NCI-H146 treated with DMSO at 0.1 percent for 48 hours (cell line): ENCODE data around the gene MYO1E.
"Not testable (repeated sequence)": the region's sequence is repeated elsewhere in the genome, so short reads cannot be mapped to it uniquely, and the experiment has no call there.

Experiments used
- DNase-seq: peaks from one replicate; lab custom pipeline; 2025; ENCODE audit not compliant: unreplicated experiment; lab: John Stamatoyannopoulos, UW

The MYO1E gene

DNA sequence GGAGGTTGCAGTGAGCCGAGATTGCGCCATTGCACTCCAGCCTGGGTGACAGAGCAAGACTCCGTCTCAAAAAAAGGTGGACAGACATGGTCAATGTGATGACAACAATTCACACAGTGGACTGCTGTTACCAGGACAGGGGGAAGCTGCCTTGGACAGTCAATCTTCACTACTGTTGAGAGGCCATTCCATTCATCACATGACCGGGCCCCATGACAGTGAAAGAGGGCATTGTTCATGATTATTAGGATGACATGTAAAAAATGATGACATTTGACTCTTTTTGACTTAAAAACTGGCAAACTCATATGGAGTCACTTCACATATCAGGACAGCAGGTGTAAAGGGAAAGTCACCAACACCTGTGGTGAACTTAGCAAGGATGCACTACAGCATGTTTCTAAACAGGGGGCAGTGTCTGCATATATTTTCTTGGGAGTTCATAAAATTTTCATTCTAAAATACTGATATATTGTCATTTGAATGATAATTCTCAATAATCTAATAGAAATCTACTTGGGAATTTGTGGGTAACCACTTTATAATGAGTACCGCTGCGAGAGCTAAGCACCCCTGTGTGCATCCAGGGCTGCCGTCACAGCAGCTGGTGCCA, 200.3 kb downstream of the MYO1E start:
- DNase-seq: no peak

GRCh38 chr15:59171067-59171397, 201.6 kb downstream of the MYO1E start:
- no peak for DNase-seq

DNA sequence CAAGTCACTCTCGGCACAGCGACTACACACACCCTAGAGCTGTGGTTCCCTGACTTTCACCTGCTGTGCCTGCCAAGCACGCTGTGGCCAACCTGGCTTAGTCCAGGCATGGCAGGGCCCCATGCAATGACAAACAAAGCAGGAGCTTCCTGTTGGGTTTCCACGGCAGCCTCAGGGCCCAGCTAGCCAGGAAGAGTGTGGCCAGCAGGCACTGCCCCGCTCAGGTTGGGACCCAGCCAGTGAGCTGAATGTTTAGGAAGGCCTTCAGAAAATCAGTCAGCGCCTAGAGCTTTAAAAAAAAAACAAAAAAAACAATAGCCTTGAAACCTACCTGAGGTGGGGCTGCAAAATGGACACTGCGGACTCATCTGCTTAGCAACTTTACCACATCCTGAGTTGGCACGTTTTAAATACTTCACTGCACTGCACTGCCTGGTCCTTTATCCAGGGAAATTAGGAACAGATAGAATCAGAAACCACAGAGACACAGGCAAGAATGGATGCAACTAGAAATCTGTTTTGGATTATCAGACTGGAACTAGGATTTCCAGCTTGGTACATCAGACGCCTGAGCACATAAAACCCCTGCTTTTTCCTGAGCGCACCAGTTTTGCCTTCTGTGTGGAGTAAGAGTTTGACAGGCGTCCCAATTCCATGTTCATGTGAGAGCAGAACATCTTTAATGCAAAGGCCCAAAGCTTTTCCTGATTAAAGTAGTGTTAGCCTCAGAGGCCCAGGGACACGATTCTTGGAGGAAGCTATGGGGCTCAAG, 202.2 kb downstream of the MYO1E start:
- peak; percentile 23 for DNase-seq

DNA sequence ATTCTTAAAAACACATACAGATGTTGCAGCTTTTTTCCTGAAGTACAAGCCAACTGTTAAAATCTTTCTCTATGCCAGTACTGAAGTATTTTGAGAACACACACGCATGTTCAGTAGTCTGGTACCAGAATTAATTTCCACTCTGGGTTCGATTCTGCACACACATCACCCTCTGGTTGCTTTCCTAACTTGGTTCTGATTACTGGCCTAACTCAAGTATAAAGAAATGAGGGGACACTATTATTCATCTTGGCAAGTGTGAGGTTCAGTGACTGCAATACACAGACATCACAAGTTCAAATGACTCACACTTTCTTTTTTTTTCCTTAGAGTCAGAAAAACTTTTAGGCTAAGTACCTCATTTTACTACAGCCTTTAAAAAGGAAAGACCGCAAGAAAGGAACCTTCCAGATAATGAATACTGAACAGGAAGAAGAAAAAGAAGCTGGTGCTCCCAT, 203.4 kb downstream of the MYO1E start:
- no peak for DNase-seq

DNA sequence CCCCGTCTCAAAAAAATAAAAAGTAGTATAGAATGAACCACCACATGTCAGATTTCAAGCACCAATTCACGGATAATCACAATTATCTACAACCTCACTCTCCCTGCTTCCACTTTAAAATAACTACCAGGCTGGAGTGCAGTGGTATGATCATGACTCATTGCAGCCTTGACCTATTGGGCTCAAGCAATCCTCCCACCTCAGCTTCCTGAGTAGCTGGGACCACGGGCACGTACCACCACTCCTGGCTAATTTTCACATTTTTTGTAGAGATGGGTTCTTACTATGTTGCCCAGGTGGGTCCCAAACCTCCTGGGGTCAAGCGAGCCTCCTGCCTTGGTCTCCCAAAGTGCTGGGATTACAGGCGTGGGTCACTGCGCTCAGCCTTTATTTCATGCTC, 204.1 kb downstream of the MYO1E start:
- DNase-seq: no peak

DNA sequence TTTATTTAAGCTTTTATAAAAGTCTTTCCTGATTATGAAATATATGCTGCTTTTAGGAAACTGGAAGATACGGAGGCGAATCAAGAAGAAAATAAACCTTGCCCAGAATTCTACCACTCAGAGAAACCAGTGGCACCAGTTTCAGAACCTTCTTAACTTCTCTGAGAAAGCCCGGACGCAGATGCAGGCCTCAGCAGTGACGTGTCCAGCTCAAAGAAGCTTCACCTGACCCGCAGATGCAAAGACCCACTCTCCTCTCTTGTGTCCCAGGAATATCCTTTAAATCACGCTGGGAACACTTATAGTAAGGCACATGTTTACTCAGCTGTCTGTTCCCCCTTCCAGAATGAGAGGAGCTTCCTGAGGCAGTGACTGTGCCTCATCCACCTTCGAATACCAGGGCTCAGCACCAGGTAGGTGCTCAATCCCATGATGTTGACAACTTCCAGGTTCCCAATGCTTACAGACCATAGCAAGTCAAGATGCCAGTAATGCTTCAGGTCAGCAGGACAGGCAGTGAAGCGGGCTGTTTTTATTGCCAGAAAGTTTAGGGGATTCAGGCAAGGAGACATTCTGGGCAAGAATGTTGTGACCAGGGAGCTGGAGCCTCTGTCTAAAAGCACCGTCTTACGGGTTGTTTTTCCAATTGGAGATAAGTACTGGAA, 205.9 kb downstream of the MYO1E start:
- peak; percentile 31 for DNase-seq

- no peak for DNase-seq
Measured at GRCh38 chr15:59166166-59166565, 206.5 kb downstream of the MYO1E start.

GRCh38 chr15:59165726-59166125, 206.9 kb downstream of the MYO1E start:
- no peak for DNase-seq

- not testable (repeated sequence) for DNase-seq
Measured at GRCh38 chr15:59162080-59162479, 210.6 kb downstream of the MYO1E start.

DNA sequence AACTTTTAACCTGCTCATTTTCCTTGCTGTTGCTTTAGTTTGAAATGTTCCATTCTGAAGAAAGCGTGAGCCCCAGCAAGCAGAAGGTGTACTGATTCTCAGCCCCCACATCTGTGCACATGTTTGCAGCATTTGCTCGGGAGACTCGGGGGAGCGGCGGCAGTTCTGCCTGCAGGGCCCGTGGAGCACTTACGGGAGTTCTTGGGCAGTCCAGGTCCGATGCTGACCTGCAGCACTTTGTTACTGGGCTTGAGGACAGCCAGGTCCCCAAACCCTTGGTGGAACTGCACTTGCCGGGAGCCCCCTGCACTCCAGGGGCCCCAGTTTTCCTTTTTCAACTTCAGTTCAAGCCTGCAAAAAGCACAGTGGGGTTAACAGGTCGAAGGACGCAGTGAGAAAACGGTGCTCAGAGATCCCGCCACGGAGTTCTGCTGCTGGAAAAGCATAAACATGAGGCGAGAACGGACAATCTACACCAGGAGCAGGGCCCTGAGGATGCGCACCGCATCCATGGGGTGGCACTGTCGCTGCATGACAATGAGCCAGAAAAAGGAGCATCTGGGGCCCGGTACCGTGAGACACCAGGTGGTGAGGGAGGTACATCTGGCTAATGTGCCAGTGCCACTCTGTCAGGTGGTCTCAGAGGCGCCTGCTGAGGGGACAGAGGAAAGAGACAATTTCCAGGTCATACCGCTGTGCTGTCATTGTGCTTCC, 211.6 kb downstream of the MYO1E start:
- peak; percentile 82 for DNase-seq

DNA sequence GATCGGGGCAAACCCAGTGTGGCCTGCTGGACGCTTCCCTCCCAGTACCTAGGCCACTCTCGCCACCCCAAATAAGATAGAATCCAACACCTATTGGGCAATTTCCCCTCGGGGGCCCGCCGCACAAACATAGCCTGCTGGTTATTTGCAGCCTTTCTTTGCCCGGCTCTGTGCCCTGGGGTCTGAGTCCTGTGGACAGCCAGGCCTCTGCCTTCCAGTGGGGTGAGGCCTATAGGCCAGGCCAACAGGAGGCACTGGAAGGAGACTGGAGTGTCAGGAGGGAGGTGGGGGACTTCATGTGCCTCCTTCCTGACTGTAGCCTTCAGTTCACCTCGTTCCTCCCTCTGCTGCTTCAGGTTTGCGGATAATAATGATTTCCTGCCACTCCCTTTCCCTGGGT, 213.5 kb downstream of the MYO1E start:
- DNase-seq: no peak

DNA sequence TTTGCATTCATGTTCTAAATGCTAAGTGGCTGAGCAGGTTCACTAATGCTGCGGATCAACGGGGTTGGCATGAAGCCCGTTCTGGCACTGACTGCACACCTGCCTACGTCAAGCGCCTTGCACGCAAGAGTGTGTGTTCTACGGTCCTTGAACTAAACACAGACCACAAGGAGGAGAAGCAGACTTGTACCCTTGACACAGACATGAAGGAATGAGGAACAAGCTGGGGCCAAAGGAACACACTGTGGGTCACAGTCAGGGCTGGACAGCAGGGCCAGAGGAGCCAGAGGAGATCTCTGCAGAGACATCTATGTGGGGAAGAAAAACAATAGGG, 214.0 kb downstream of the MYO1E start:
- DNase-seq: no peak

- DNase-seq: no peak
Measured at GRCh38 chr15:59157840-59158700, 214.6 kb downstream of the MYO1E start.

GRCh38 chr15:59157396-59157795, 215.3 kb downstream of the MYO1E start:
- no peak for DNase-seq

DNA sequence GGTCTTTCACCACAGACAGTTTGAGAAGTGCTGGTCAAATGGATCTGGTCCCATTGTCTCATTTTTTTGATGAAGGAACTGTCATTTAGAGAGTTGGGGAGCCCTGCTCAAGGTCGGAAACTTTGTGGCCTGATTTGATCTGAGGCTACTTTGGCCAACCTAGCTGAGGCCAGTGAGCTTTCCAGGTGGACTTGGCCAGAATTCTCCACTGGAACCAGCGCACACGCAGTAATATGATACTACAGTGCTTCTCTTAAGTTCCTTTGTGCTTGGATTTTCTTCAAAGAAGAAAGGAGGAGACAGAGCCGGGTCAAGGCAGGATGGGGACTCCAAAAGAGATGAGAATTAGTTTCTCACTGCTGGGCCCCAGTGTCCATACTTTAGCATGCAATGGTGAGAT, 217.2 kb downstream of the MYO1E start:
- no peak for DNase-seq

GRCh38 chr15:59154243-59154642, 218.4 kb downstream of the MYO1E start:
- no peak for DNase-seq

- no peak for DNase-seq
Measured at GRCh38 chr15:59153466-59153865, 219.2 kb downstream of the MYO1E start.

DNA sequence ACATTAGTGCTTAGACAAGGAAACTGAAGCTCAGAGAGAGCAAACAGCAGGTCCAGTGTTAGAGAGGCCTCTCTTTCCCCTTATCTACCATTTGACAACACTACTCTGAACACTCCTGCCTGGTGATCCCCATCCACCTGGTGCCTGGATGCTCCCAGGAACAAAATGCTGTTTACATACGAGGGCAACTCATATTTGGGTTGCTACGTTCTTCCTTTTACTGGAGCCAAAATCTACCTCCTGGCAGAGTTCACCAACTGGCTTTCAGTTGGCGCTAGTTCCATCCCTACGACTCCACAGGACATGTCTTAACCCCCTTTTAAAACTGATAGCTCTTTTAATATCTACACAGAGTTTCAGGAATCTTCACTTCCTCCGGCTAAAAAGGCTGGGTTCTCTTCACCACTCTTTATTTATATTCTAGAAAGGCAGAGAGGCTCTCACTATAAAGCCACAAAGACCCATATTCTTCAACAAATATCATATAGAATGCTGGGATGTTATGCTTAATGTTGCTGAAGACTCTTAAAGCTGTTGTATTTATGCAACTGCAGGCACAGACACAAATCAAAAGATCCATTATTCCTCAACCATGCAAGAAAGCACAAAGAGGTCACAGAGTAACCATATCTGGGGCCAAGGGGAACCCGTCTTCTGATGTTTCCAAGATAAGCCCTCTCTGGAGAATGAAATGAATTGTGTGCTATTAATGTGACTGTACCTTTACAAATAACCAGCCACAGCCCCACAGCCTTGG, 219.8 kb downstream of the MYO1E start:
- DNase-seq: no peak

GRCh38 chr15:59150185-59150584, 222.5 kb downstream of the MYO1E start:
- DNase-seq: no peak

DNA sequence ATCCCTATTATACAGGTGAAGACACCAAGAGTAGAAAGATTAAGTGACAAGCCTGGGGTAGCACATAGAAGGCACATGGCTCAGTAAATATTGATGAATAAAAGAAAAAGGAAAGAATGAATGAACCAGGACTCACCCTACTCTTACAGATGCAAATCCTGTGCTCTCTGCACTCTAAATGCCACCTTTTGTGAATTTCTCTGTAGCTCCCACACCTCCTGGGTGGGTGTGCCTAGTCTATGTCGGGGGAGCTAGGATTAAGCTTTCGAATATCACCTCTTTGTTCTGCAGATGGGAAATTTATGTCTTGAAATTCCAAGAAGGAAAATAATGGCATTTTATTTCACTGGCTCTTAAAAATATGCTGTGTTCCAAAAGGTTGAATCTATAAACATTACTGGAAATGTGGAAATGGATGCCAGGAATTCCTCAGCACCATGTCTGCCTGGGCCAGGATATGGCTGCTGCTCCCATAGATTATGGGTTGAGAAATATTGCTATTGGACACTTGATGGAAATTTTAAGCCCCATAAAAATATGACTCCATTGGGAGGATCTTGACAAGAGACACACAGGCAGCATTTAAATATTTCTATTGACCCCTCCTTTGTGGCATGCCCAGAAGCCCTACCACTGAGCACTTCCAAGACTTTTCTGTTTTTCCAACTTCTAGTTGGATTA, 224.4 kb downstream of the MYO1E start:
- no peak for DNase-seq
